HepG2 (cell line): ENCODE results near the gene ARHGAP10. TPM values are rescaled to one million over a fixed set of nuclear protein-coding genes. Genes with fewer than 3 reads are reported as not detected.
"Not testable (repeated sequence)": the region's sequence is repeated elsewhere in the genome, so short reads cannot be mapped to it uniquely, and the experiment has no call there.

ENCODE experiments used
- ATAC-seq: fragments of 200-7000 bp; cut with Tn5 transposase; 3 replicates; pipeline ENCODE4 v1.9.1; 2020; ENCODE audit warnings: mild to moderate bottlenecking, moderate library complexity
- BruUV-seq: library from RNA; stranded (reverse); fragments of 400-500 nt; replicated peaks from 2 replicates; lab custom pipeline; 2021; lab: Mats Ljungman, UMichigan
- CTCF ChIA-PET: fragments of 300-600 bp; formaldehyde crosslinking; extraction: SDS; loops from one replicate; lab custom pipeline; 2021; ENCODE audit warnings: low total read pairs, inconsistent platforms, low intra/inter-chr PET ratio; lab: Yijun Ruan, JAX
- POLR2A ChIA-PET: fragments of 350-600 bp; sonication (Branson Sonifier 250); formaldehyde crosslinking; loops from one replicate; lab custom pipeline; 2020; ENCODE audit warnings: antibody characterized with exemption, inconsistent platforms; lab: Yijun Ruan, JAX
- DNase-seq: peaks from one replicate; pipeline ENCODE4 v3.0.0-alpha.2; 2015; ENCODE audit warnings: low spot score
- FAIRE-seq: peaks from 3 replicates; lab custom pipeline; 2011; peaks lifted over from hg19 to GRCh38; lab: Jason Lieb, UNC
- H2AFZ ChIP-seq: one replicate; pipeline ENCODE4 v1.6.1; 2011; ENCODE audit warnings: low read length, inconsistent platforms
- H3K27ac ChIP-seq: fragments of 300-600 bp; 3 replicates; pipeline ENCODE4 v1.8.0; 2011; ENCODE audit warnings: mixed run types, mild to moderate bottlenecking, mixed read lengths, low read length, inconsistent platforms; ENCODE audit not compliant: insufficient read depth; ENCODE audit errors: extremely low read length
- H3K27me3 ChIP-seq, 2 experiments: fragments of 200-600 bp in 1 of 2; 2 replicates in 1 of 2; 3 replicates in 1 of 2; pipeline versions ENCODE4 v1.6.0 to v1.8.0; 2011; ENCODE audit warnings: low read length in 2 of 2, mild to moderate bottlenecking in 2 of 2, moderate library complexity in 2 of 2, inconsistent platforms in 1 of 2; ENCODE audit not compliant: insufficient read depth in 2 of 2, control insufficient read depth in 1 of 2
- H3K36me3 ChIP-seq, 2 experiments: fragments of 200-600 bp in 1 of 2; replicated peaks in 1 of 2; 2 replicates in 1 of 2; 3 replicates in 1 of 2; pipeline versions ENCODE4 v1.5.1 to v1.8.0; 2011; ENCODE audit warnings: low read length in 2 of 2, inconsistent platforms in 1 of 2; ENCODE audit not compliant: insufficient read depth in 2 of 2, control insufficient read depth in 1 of 2
- H3K4me1 ChIP-seq: 2 replicates; pipeline ENCODE4 v1.5.1; 2012; ENCODE audit warnings: low read length, inconsistent platforms; ENCODE audit not compliant: insufficient read depth
- H3K4me2 ChIP-seq: 2 replicates; pipeline ENCODE4 v1.6.0; 2011; ENCODE audit warnings: low read depth, low read length, inconsistent platforms
- H3K4me3 ChIP-seq, 3 experiments: fragments of 200-600 bp in 1 of 3; sonication (generic), shearing (Covaris generic) in 1 of 3; replicated peaks in 1 of 3; 2 replicates each; pipeline ENCODE4 v1.5.1; 2011 to 2016; ENCODE audit warnings: low read length in 3 of 3, inconsistent platforms in 2 of 3, low read depth in 2 of 3, mild to moderate bottlenecking in 2 of 3, control low read depth in 1 of 3, mixed read lengths in 1 of 3; ENCODE audit not compliant: insufficient read depth in 1 of 3
- H3K79me2 ChIP-seq: one replicate; pipeline ENCODE4 v1.6.1; 2011; ENCODE audit warnings: low read length, inconsistent platforms; ENCODE audit not compliant: insufficient read depth
- H3K9ac ChIP-seq: 2 replicates; pipeline ENCODE4 v1.6.0; 2011; ENCODE audit warnings: mild to moderate bottlenecking, low read depth, low read length, inconsistent platforms; ENCODE audit not compliant: insufficient read depth
- H3K9me3 ChIP-seq: 2 replicates; pipeline ENCODE4 v1.5.1; 2012; ENCODE audit warnings: mild to moderate bottlenecking, low read length
- H4K20me1 ChIP-seq: 2 replicates; pipeline ENCODE4 v1.6.0; 2011; ENCODE audit warnings: inconsistent platforms, mild to moderate bottlenecking, low read length, moderate library complexity; ENCODE audit not compliant: insufficient read depth
- CEBPG ChIP-seq: IDR thresholded peaks from 2 replicates; pipeline ENCODE4 v1.6.1; 2016
- TBL1XR1 ChIP-seq: fragments of 150-350 bp; IDR thresholded peaks from 2 replicates; pipeline ENCODE4 v1.6.1; 2014; ENCODE audit warnings: borderline replicate concordance, low read length; ENCODE audit not compliant: partially characterized antibody
- ZNF562 ChIP-seq: sonication (generic); formaldehyde crosslinking; IDR thresholded peaks from 2 replicates; pipeline ENCODE4 v1.8.0; 2022; ENCODE audit warnings: missing genetic modification reagents, borderline replicate concordance
- ZNF567 ChIP-seq: sonication (generic); formaldehyde crosslinking; IDR thresholded peaks from 2 replicates; pipeline ENCODE4 v1.8.1; 2023; ENCODE audit warnings: mild to moderate bottlenecking, missing genetic modification reagents, borderline replicate concordance
- ZNF615 ChIP-seq: sonication (generic); formaldehyde crosslinking; IDR thresholded peaks from 2 replicates; pipeline ENCODE4 v1.5.0; 2020; ENCODE audit warnings: mild to moderate bottlenecking, missing genetic modification reagents, borderline replicate concordance
- ZNF724P ChIP-seq: sonication (generic); formaldehyde crosslinking; IDR thresholded peaks from 2 replicates; pipeline ENCODE4 v1.8.0; 2022; ENCODE audit warnings: missing genetic modification reagents, borderline replicate concordance
- WGBS: methylation state at CpG from one replicate; pipeline ENCODE4 v1.1.6; 2017; ENCODE audit warnings: low lambda C conversion rate; 5-methylcytosine and 5-hydroxymethylcytosine counted together
- in situ Hi-C: cut with HindIII; loops from 2 replicates; pipeline ENCODE4 v1.10.0; 2017; ENCODE audit warnings: low pct_unique_long_range_greater_than_20kb; ENCODE audit not compliant: extremely low pct_ligation_motif_present
- intact Hi-C: fragments of 100-400 bp; cut with micrococcal nuclease; formaldehyde crosslinking; loops from one replicate; pipeline ENCODE4 v1.10.0; 2022; ENCODE audit not compliant: unreplicated experiment
- polyA plus RNA-seq, 8 experiments: library from polyadenylated mRNA; depleted of rRNA in 3 of 8; stranded (reverse) in 7 of 8; unstranded in 1 of 8; fragments of >200 nt; fragmentation: Illumina TruSeq in 4 of 8; extraction: Trizol in 4 of 8; gene quantifications; 2 replicates each; pipeline versions ENCODE4 v1.2.1 to v1.2.3, GENCODE V29; 2011 to 2016; ENCODE audit warnings: low read depth in 4 of 8, missing spikeins in 1 of 8, mixed read lengths in 1 of 8; ENCODE audit not compliant: insufficient read depth in 1 of 8
- total RNA-seq, 5 experiments: library from RNA; depleted of rRNA; stranded (reverse); fragments of >200 nt; fragmentation: Illumina TruSeq; extraction: Trizol; gene quantifications; 2 replicates each; pipeline ENCODE4 v1.2.3, GENCODE V29; 2016; ENCODE audit warnings: low read depth in 1 of 5
- TF ChIP-seq, protein P1 (sequence below): sonication (generic); formaldehyde crosslinking; IDR thresholded peaks from 2 replicates; pipeline ENCODE4 v1.4.0; 2020; ENCODE audit warnings: missing genetic modification reagents
- TF ChIP-seq, protein P2 (sequence below): sonication (generic); formaldehyde crosslinking; IDR thresholded peaks from 2 replicates; pipeline ENCODE4 v1.4.0; 2020; ENCODE audit warnings: mild to moderate bottlenecking, low read depth, missing genetic modification reagents
- TF ChIP-seq, protein P3 (sequence below): IDR thresholded peaks from 2 replicates; pipeline ENCODE4 v1.6.1; 2016; ENCODE audit warnings: mild to moderate bottlenecking
- TF ChIP-seq, protein P4 (sequence below): sonication (generic); formaldehyde crosslinking; IDR thresholded peaks from 2 replicates; pipeline ENCODE4 v1.4.0; 2020; ENCODE audit warnings: missing genetic modification reagents
- TF ChIP-seq, protein P5 (sequence below): sonication (generic); formaldehyde crosslinking; IDR thresholded peaks from 2 replicates; pipeline ENCODE4 v1.9.0; 2021; ENCODE audit warnings: missing genetic modification reagents, borderline replicate concordance

The ARHGAP10 gene
- total and polyA plus RNA-seq, 2 of the 13 experiments (the other 11 are each of a cell fraction or from before 2014, with no cell fraction given), result 0.45 to 1.6 TPM

DNA sequence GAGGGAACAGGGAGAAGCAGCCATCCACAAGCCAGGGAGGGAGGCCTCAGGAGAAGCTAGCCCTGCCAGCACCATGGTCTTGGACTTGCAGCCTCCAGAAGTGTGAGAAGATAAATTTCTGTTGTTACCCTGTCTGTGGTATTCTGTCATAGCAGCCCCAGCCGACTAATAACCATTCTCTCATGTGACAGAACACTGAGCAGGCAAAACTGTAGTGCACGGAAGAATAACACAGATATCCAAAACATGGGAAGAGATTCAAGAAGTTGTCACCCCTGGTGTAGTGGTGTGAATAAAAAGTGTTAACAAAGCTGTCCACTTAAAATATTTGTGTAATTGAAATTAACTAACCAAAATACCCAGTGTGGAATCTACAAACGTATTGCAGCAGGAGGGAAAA is 265.0 kb downstream of the ARHGAP10 start (continued):
- TF ChIP-seq, protein P1, sequence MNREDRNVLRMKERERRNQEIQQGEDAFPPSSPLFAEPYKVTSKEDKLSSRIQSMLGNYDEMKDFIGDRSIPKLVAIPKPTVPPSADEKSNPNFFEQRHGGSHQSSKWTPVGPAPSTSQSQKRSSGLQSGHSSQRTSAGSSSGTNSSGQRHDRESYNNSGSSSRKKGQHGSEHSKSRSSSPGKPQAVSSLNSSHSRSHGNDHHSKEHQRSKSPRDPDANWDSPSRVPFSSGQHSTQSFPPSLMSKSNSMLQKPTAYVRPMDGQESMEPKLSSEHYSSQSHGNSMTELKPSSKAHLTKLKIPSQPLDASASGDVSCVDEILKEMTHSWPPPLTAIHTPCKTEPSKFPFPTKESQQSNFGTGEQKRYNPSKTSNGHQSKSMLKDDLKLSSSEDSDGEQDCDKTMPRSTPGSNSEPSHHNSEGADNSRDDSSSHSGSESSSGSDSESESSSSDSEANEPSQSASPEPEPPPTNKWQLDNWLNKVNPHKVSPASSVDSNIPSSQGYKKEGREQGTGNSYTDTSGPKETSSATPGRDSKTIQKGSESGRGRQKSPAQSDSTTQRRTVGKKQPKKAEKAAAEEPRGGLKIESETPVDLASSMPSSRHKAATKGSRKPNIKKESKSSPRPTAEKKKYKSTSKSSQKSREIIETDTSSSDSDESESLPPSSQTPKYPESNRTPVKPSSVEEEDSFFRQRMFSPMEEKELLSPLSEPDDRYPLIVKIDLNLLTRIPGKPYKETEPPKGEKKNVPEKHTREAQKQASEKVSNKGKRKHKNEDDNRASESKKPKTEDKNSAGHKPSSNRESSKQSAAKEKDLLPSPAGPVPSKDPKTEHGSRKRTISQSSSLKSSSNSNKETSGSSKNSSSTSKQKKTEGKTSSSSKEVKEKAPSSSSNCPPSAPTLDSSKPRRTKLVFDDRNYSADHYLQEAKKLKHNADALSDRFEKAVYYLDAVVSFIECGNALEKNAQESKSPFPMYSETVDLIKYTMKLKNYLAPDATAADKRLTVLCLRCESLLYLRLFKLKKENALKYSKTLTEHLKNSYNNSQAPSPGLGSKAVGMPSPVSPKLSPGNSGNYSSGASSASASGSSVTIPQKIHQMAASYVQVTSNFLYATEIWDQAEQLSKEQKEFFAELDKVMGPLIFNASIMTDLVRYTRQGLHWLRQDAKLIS (CRISPR knock-in tag), result no peak
- TF ChIP-seq TBL1XR1, result no peak
- TF ChIP-seq, protein P2, sequence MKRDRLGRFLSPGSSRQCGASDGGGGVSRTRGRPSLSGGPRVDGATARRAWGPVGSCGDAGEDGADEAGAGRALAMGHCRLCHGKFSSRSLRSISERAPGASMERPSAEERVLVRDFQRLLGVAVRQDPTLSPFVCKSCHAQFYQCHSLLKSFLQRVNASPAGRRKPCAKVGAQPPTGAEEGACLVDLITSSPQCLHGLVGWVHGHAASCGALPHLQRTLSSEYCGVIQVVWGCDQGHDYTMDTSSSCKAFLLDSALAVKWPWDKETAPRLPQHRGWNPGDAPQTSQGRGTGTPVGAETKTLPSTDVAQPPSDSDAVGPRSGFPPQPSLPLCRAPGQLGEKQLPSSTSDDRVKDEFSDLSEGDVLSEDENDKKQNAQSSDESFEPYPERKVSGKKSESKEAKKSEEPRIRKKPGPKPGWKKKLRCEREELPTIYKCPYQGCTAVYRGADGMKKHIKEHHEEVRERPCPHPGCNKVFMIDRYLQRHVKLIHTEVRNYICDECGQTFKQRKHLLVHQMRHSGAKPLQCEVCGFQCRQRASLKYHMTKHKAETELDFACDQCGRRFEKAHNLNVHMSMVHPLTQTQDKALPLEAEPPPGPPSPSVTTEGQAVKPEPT (CRISPR knock-in tag), result no peak
- TF ChIP-seq, protein P3, sequence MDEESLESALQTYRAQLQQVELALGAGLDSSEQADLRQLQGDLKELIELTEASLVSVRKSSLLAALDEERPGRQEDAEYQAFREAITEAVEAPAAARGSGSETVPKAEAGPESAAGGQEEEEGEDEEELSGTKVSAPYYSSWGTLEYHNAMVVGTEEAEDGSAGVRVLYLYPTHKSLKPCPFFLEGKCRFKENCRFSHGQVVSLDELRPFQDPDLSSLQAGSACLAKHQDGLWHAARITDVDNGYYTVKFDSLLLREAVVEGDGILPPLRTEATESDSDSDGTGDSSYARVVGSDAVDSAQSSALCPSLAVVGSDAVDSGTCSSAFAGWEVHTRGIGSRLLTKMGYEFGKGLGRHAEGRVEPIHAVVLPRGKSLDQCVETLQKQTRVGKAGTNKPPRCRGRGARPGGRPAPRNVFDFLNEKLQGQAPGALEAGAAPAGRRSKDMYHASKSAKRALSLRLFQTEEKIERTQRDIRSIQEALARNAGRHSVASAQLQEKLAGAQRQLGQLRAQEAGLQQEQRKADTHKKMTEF (CRISPR knock-in tag), result no peak
- TF ChIP-seq ZNF615 (CRISPR knock-in tag), result no peak
- TF ChIP-seq, protein P4, sequence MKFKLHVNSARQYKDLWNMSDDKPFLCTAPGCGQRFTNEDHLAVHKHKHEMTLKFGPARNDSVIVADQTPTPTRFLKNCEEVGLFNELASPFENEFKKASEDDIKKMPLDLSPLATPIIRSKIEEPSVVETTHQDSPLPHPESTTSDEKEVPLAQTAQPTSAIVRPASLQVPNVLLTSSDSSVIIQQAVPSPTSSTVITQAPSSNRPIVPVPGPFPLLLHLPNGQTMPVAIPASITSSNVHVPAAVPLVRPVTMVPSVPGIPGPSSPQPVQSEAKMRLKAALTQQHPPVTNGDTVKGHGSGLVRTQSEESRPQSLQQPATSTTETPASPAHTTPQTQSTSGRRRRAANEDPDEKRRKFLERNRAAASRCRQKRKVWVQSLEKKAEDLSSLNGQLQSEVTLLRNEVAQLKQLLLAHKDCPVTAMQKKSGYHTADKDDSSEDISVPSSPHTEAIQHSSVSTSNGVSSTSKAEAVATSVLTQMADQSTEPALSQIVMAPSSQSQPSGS (CRISPR knock-in tag), result no peak
- no peak for TF ChIP-seq CEBPG (CRISPR knock-in tag)
- TF ChIP-seq, protein P5, sequence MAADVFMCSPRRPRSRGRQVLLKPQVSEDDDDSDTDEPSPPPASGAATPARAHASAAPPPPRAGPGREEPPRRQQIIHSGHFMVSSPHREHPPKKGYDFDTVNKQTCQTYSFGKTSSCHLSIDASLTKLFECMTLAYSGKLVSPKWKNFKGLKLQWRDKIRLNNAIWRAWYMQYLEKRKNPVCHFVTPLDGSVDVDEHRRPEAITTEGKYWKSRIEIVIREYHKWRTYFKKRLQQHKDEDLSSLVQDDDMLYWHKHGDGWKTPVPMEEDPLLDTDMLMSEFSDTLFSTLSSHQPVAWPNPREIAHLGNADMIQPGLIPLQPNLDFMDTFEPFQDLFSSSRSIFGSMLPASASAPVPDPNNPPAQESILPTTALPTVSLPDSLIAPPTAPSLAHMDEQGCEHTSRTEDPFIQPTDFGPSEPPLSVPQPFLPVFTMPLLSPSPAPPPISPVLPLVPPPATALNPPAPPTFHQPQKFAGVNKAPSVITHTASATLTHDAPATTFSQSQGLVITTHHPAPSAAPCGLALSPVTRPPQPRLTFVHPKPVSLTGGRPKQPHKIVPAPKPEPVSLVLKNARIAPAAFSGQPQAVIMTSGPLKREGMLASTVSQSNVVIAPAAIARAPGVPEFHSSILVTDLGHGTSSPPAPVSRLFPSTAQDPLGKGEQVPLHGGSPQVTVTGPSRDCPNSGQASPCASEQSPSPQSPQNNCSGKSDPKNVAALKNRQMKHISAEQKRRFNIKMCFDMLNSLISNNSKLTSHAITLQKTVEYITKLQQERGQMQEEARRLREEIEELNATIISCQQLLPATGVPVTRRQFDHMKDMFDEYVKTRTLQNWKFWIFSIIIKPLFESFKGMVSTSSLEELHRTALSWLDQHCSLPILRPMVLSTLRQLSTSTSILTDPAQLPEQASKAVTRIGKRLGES (CRISPR knock-in tag), result no peak
- TF ChIP-seq ZNF724P, result no peak
- no peak for TF ChIP-seq ZNF567 (CRISPR knock-in tag)
- no peak for TF ChIP-seq ZNF562 (CRISPR knock-in tag)

DNA sequence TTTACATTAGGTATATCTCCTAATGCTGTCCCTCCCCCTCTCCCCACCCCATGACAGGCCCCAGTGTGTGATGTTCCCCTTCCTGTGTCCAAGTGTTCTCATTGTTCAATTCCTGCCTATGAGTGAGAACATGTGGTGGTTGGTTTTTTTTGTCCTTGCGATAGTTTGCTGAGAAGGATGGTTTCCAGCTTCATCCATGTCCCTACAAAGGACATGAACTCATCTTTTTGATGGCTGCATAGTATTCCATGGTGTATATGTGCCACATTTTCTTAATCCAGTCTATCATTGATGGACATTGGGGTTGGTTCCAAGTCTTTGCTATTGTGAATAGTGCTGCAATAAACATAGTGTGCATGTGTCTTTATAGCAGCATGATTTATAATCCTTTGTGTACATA is 268.1 kb downstream of the ARHGAP10 start:
- FAIRE-seq, H3K9ac ChIP-seq, H4K20me1 ChIP-seq, H3K27ac ChIP-seq, CTCF ChIA-PET, intact Hi-C loops, DNase-seq, H2AFZ ChIP-seq, H3K27me3 ChIP-seq, POLR2A ChIA-PET, in situ Hi-C loops, H3K4me1 ChIP-seq, H3K4me3 ChIP-seq, H3K4me2 ChIP-seq, H3K36me3 ChIP-seq, H3K79me2 ChIP-seq, H3K9me3 ChIP-seq, BruUV-seq, ATAC-seq: not testable (repeated sequence)
- WGBS, result 88% methylated on average over 1 of the region's 1 CpG
